GM21367 (cell line): Measurements from ENCODE around the gene PIM1.
"Not testable (repeated sequence)": the region's sequence is repeated elsewhere in the genome, so short reads cannot be mapped to it uniquely, and the experiment has no call there.

ENCODE experiments used
- ATAC-seq: cut with Tn5 transposase; IDR thresholded peaks from one replicate; pipeline ENCODE4 v1.9.1; 2021; ENCODE audit not compliant: unreplicated experiment

The PIM1 gene

GRCh38 chr6:37170273-37171200, 585 bp downstream of the PIM1 start:
- ATAC-seq = peak; percentile 24

DNA sequence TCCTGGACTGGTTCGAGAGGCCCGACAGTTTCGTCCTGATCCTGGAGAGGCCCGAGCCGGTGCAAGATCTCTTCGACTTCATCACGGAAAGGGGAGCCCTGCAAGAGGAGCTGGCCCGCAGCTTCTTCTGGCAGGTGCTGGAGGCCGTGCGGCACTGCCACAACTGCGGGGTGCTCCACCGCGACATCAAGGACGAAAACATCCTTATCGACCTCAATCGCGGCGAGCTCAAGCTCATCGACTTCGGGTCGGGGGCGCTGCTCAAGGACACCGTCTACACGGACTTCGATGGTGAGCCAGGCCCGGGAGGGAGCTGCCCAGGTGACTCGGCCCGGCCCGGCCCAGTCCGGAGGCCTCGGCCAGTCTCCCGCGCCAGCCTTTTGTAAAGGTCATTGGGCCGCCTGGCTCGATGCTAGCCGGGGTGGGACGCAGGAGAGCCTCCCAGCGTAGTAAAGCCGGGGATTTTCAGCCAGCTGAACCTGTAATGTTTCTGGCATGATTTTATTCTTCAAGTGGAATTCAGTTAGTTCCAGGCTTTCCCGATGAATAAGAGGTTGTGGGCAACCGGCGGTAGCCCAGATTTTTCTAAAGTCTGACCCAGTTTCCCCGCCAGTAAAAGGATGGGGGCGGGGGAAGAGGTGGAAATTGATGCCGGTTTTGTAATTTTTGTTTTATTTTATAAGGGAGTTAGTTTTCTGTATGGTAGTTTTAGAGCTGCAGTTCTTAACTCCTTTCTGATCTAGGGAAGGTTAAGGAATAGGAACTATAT, 1.4 kb downstream of the PIM1 start:
- ATAC-seq = no peak

- ATAC-seq = no peak
Observed at GRCh38 chr6:37171970-37172812, 2.2 kb downstream of the PIM1 start.

GRCh38 chr6:37172912-37173492, 3.0 kb downstream of the PIM1 start:
- no peak for ATAC-seq

GRCh38 chr6:37173493-37174195, 3.7 kb downstream of the PIM1 start:
- no peak for ATAC-seq

DNA sequence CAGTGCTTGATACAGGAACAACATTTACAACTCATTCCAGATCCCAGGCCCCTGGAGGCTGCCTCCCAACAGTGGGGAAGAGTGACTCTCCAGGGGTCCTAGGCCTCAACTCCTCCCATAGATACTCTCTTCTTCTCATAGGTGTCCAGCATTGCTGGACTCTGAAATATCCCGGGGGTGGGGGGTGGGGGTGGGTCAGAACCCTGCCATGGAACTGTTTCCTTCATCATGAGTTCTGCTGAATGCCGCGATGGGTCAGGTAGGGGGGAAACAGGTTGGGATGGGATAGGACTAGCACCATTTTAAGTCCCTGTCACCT, 4.2 kb downstream of the PIM1 start:
- ATAC-seq = no peak

DNA sequence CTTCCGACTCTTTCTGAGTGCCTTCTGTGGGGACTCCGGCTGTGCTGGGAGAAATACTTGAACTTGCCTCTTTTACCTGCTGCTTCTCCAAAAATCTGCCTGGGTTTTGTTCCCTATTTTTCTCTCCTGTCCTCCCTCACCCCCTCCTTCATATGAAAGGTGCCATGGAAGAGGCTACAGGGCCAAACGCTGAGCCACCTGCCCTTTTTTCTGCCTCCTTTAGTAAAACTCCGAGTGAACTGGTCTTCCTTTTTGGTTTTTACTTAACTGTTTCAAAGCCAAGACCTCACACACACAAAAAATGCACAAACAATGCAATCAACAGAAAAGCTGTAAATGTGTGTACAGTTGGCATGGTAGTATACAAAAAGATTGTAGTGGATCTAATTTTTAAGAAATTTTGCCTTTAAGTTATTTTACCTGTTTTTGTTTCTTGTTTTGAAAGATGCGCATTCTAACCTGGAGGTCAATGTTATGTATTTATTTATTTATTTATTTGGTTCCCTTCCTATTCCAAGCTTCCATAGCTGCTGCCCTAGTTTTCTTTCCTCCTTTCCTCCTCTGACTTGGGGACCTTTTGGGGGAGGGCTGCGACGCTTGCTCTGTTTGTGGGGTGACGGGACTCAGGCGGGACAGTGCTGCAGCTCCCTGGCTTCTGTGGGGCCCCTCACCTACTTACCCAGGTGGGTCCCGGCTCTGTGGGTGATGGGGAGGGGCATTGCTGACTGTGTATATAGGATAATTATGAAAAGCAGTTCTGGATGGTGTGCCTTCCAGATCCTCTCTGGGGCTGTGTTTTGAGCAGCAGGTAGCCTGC, 4.8 kb downstream of the PIM1 start:
- ATAC-seq = no peak

GRCh38 chr6:37175332-37176267, 5.6 kb downstream of the PIM1 start:
- ATAC-seq = no peak

DNA sequence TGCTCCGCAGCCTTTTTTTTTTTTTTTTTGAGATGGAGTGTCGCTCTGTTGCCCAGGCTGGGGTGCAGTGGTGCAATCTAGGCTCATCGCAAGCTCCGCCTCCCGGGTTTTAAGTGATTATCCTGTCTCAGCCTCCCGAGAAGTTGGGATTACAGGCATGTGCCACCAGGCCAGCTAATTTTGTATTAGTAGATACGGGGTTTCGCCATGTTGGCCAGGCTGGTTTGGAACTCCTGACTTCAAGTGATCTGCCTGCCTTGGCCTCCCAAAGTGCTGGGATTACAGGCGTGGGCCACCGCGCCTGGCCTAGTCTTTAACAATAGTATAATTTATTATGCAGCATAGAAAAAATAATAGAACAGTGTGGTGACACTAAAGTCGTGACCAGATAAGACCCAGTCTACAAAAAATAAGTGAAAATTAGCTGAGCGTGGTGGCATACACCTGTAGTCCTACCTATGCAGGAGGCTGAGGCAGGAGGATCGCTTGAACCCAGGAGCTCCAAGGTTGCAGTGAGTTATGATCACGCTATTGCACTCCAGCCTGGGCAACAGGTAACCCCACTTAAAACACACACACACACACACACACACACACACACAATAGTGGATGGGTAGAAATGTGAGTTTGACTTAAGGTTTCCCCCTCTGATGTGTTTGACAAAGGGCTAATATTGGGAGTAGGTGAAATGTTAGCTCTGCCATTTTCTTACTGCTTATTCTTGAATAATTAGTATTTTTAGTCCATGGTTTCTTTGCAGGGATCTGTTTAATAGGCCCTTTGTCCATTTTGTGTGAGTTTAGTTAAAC, 6.5 kb downstream of the PIM1 start:
- no peak for ATAC-seq

DNA sequence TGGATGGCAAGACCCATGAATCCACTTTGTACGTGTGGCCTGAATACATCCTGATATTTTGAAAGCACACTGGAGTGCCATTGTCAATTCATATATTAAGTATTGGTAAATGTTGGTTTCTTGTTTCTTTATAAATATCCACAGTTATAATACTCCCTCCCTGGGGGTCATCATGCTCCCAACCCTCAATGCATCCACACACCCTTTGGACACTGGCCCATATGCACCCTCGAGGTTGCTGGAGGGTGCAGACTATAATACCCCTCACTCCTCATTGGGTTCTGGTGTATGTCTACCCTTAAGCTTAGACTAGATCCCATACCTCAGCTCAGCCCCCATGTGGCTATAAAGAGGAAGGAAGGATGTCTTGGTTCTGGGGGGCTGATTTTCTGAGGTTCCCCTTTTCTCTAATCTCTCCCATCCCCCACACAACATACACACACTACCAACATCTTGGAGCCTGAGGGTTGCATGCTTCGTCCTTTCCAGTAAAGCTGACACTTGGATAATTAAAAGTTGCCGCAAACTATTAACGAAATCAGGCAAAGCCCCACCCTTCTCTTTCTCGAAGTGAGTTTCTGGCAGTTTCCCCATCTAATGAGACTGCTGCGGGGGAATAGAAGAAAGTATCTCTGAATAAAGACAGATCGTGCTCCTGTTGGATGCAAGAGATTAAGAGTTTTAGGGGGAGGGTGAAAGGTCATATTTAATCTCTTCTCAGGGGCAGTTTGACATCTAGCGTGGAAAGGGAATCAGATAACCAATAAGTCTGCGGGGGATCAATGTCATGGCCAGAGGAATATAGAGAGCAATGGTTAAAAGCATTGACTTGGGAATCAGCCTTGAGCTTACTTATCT, 7.4 kb downstream of the PIM1 start:
- no peak for ATAC-seq

DNA sequence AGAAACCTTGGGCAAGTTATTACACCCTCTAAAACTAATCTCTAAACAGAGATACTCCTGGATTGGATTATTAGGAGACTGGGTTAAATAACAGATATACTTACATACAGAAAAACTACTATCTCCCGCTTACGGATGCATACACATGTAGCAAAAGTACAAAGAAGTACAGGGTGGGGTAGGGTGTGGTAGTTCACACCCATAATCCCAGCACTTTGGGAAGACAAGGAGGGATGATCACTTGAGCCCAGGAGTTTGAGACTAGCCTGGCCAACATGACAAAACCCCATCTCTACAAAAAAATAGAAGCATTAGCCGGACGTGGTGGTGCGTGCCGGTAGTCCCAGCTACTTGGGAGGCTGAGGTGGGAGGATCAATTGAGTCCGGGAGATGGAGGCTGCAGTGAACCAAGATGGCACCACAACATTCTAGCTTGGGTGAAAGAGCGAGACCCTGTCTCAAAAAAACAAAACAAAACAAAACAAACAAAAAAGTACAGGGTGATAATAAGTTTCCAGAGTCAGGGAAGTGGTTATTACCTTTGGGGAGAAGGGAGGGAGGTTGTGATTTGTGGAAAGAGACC, 8.1 kb downstream of the PIM1 start:
- no peak for ATAC-seq

GRCh38 chr6:37180075-37180474, 10.1 kb downstream of the PIM1 start:
- no peak for ATAC-seq

GRCh38 chr6:37180610-37181009, 10.7 kb downstream of the PIM1 start:
- not testable (repeated sequence) for ATAC-seq

- no peak for ATAC-seq
Observed at GRCh38 chr6:37182736-37183590, 13.0 kb downstream of the PIM1 start.

DNA sequence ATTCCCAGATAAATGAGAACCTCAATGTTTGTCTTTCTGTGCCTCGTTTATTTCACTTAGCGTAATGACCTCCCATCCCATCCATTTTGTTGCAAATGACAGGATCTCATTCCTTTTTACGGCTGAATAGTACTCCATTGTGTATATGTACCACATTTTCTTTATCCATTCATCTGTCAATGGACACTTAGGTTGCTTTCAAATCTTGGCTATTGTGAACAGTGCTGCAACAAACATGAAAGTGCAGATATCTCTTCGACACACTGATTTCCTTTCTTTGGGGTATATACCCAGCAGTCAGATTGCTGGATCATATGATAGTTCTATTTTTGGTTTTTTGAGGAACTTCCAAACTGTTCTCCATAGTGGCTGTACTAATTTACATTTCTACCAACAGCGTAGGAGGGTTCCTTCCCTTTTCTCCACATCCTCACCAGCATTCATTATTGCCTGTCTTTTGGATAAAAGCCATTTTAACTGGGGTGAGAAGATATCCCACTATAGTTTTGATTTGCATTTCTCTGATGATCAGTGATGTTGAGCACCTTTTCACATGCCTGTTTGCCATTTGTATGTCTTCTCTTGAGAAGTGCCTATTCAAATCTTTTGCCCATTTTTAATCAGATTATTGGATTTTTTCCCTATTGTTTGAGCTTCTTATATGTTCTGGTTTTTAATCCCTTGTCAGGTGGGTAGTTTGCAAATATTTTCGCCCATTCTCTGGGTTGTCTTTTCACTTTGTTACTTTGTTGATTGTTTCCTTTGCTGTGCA, 16.2 kb downstream of the PIM1 start:
- ATAC-seq = not testable (repeated sequence)
